NT2/D1 (cell line): Measurements from ENCODE around the gene PDAP1.
"Not testable (repeated sequence)": the region's sequence is repeated elsewhere in the genome, so short reads cannot be mapped to it uniquely, and the experiment has no call there.

Experiments used
- DNase-seq: peaks from one replicate; pipeline ENCODE4 v3.0.0-alpha.2; 2011; ENCODE audit warnings: low read depth, low spot score
- H3K27me3 ChIP-seq: 2 replicates; pipeline ENCODE4 v1.6.0; 2011; ENCODE audit warnings: mild to moderate bottlenecking; ENCODE audit not compliant: insufficient read length, insufficient read depth
- H3K36me3 ChIP-seq: 2 replicates; pipeline ENCODE4 v1.6.1; 2011; ENCODE audit warnings: mild to moderate bottlenecking, low read length, mixed read lengths; ENCODE audit not compliant: insufficient read depth, insufficient read length
- H3K4me1 ChIP-seq: 2 replicates; pipeline ENCODE4 v1.5.1; 2011; ENCODE audit not compliant: insufficient read depth, insufficient read length
- H3K4me3 ChIP-seq: 2 replicates; pipeline ENCODE4 v1.5.1; 2011; ENCODE audit warnings: low read depth; ENCODE audit not compliant: insufficient read length
- H3K9ac ChIP-seq: 2 replicates; pipeline ENCODE4 v1.6.0; 2011; ENCODE audit warnings: low read depth; ENCODE audit not compliant: insufficient read length
- H3K9me3 ChIP-seq: 2 replicates; pipeline ENCODE4 v1.5.1; 2011; ENCODE audit warnings: mild to moderate bottlenecking, low read length; ENCODE audit not compliant: insufficient read depth
- SUZ12 ChIP-seq: IDR thresholded peaks from 2 replicates; pipeline ENCODE4 v1.6.1; 2011; ENCODE audit not compliant: insufficient read length, insufficient read depth; ENCODE audit errors: extremely low read depth
- YY1 ChIP-seq: IDR thresholded peaks from 2 replicates; pipeline ENCODE4 v1.6.1; 2011; ENCODE audit not compliant: insufficient read length, insufficient read depth
- ZNF274 ChIP-seq: IDR thresholded peaks from 2 replicates; pipeline ENCODE4 v1.6.1; 2011; ENCODE audit warnings: mild to moderate bottlenecking, low read depth, low read length

Gene PDAP1

DNA sequence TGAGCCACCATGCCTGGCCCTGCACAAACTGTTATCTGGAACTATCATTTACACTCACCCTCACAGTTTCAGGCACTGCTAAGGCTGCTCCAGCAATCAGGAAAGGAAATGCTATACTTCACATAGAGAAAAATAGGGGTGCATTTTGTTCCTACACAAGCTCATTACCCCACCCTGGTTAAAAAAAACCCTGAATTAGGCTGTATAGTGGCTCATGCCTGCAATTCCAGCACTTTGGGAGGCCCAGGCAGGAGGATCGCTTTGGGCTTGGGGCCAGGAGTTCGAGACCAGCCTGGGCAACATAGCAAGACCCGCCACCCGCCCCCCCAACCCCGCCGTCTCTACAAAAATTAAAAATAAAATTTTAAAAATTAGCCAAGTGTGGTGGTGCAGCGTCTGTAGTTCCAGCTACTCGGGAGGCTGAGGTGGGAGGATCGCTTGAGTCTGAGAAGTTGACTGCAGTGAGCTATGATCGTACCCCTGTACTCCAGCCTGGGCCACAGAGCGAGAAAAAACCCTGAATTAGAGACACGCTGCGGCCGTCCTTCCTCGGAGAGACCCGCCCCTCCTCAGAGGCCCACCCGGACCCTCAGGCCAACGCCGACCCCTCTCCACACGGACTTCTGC, 29.7 kb upstream of the PDAP1 start:
- TF ChIP-seq SUZ12 (no peak), ZNF274 (no peak), YY1 (no peak)
- peak overlapping the region; percentile 90 for H3K9ac ChIP-seq
- H3K36me3 ChIP-seq: peaks cover 48% of the 10 kb centered on the region
- H3K27me3 ChIP-seq: no peaks in the 10 kb centered on the region
- H3K9me3 ChIP-seq: no peaks in the 10 kb centered on the region
- peaks cover 5% of the 10 kb centered on the region for H3K4me1 ChIP-seq
- H3K4me3 ChIP-seq: peak overlapping the region; percentile 86
- DNase-seq: no peak

DNA sequence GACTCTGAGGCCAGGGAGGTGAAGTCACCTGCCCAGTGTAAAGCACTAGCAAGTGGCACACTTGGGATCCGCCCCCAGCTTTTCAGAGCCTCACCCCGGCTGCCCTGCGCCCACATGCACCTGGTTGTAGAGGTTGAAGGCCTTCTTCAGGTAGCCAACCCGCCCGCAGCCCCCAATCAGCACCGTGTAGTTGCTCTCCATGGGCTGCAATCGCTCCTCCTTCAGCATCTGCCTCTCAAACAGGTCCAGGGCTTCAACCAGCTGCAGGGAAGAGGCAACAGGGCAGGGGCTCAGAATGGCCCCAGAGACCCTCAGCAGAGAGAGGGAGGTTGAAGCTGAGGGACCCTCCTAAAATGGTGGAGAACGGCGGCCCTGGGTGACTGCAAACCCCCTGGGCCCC, 24.8 kb upstream of the PDAP1 start:
- no peak for DNase-seq
- H3K36me3 ChIP-seq: peaks cover 67% of the 10 kb centered on the region
- H3K4me1 ChIP-seq: no peaks in the 10 kb centered on the region
- H3K4me3 ChIP-seq: no peak overlapping the region
- no peak overlapping the region for H3K9ac ChIP-seq
- H3K9me3 ChIP-seq: no peaks in the 10 kb centered on the region
- H3K27me3 ChIP-seq: no peaks in the 10 kb centered on the region
- no peak for TF ChIP-seq ZNF274
- TF ChIP-seq YY1: no peak
- no peak for TF ChIP-seq SUZ12

DNA sequence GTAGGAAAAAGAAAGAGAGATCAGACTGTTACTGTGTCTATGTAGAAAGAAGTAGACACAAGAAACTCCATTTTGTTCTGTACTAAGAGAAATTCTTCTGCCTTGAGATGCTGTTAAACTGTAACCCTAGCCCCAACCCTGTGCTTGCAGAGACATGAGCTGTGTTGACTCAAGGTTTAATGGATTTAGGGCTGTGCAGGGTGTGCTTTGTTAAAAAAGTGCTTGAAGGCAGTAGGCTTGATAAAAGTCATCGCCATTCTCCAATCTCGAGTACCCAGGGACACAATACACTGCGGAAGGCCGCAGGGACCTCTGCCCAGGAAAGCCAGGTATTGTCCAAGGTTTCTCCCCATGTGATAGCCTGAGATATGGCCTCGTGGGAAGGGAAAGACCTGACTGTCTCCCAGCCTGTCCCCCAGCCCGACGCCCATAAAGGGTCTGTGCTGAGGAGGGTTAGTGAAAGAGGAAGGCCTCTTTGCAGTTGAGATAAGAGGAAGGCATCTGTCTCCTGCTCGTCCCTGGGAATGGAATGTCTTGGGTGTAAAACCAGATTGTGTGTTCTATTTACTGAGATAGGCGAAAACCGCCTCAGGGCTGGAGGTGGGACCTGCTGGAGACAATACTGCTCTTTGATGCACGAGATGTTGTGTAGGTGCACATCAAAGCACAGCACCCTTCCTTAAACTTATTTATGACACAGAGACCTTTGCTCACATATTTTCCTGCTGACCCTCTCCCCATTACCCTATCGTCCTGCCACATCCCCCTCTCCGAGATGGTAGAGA, 23.6 kb upstream of the PDAP1 start:
- not testable (repeated sequence) for H3K9me3 ChIP-seq, H3K4me3 ChIP-seq, DNase-seq, H3K4me1 ChIP-seq, H3K27me3 ChIP-seq, H3K9ac ChIP-seq
- peaks cover 67% of the 10 kb centered on the region for H3K36me3 ChIP-seq

DNA sequence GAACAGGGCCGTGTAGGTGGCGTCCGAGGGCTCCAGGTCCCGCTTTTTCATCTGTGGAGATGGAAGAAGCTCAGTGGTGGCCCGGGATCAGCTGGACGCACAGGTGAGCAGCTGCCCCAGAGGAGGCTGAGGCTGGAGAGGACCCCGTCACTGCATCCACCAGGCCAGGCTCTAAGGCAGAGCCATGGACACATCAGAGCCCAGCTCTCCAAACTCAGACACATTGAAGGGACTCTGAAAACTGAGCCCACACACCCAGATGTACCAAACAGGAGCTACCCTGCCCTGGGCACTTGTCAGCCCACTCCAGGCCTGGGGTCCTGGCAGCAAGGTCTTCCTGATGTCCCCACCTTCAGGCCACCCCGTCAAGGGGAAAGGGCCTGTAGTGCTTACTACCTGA, 21.4 kb upstream of the PDAP1 start:
- Histone ChIP-seq H3K4me1 (no peaks in the 10 kb centered on the region), H3K9me3 (no peaks in the 10 kb centered on the region), H3K36me3 (peaks cover 62% of the 10 kb centered on the region), H3K9ac (no peak overlapping the region), H3K27me3 (no peaks in the 10 kb centered on the region), H3K4me3 (no peak overlapping the region)
- no peak for TF ChIP-seq ZNF274
- no peak for TF ChIP-seq SUZ12
- TF ChIP-seq YY1: no peak
- DNase-seq: no peak

DNA sequence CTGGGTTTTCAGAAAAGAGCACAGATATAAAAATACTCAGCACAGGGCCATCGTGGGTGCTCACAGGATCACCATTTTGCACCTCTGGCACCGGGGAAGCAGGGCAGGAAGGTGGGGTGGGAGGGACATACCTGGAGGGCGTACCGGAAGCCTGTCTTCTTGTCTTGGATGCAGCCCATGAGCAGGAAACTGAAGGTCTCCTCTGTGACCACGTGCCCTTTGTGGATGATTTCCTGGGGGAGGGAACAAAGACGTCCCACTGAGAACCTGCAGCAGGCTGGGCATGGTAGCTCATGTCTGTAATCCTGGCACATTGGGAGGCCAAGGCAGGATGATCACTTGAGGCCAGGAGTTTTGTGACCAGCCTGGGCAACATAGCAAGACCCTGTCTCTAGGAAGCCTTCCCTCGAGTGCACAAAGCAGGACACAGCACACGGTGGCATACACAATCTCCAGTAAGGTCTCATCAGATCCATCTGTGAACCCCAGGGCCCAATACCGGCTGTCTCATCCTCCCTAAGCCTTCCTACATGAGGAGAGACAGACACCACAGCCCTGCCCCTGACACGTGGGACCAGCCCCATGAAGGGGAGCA, 20.7 kb upstream of the PDAP1 start:
- TF ChIP-seq ZNF274 (no peak), YY1 (no peak)
- no peak overlapping the region for H3K4me3 ChIP-seq
- no peaks in the 10 kb centered on the region for H3K9me3 ChIP-seq
- no peaks in the 10 kb centered on the region for H3K4me1 ChIP-seq
- peaks cover 63% of the 10 kb centered on the region for H3K36me3 ChIP-seq
- no peaks in the 10 kb centered on the region for H3K27me3 ChIP-seq
- no peak for DNase-seq
- H3K9ac ChIP-seq: no peak overlapping the region

DNA sequence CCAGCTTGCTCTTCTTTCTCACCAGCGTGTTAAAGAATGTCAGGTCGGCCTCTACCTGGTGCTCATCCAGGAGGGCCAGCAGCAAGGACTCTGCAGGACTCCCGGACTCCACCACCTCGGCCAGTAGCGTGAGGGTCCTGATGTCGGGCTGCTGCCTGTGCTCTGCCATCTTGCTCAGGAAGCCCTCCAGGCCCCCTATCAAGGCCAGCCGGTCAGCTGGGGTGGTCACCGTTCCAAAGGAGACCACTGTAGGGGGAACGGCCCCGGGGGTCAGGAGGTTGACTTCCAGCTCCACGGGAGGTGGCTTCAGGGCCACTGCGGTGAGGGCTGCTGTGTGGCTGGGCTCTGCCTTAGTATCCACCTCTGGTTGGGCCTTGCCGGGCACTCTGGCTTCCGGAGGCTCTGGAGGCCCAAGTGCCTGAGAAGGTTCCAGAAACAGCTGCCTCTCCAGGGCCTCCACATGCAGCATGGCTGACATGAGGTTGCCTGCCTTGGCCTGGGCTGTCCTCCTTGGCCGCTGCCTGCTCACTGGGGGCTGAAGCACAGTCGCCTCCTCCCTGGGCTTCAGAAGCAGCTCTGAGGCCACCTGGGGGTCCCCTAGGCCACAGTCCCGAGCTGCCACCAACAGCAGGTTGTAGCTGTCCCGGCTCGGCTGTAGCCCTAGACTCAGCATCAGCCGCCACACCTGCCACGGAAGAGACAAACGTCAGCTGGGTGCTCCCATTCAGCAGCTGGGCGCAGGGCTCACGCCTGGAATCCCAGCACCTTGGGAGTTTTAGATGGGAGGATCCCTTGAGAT, 16.7 kb upstream of the PDAP1 start:
- H3K9me3 ChIP-seq: no peaks in the 10 kb centered on the region
- no peak for DNase-seq
- peaks cover 70% of the 10 kb centered on the region for H3K36me3 ChIP-seq
- no peaks in the 10 kb centered on the region for H3K4me1 ChIP-seq
- H3K27me3 ChIP-seq: no peaks in the 10 kb centered on the region
- TF ChIP-seq SUZ12 (no peak), ZNF274 (no peak), YY1 (no peak)
- H3K4me3 ChIP-seq: no peak overlapping the region
- H3K9ac ChIP-seq: no peak overlapping the region

DNA sequence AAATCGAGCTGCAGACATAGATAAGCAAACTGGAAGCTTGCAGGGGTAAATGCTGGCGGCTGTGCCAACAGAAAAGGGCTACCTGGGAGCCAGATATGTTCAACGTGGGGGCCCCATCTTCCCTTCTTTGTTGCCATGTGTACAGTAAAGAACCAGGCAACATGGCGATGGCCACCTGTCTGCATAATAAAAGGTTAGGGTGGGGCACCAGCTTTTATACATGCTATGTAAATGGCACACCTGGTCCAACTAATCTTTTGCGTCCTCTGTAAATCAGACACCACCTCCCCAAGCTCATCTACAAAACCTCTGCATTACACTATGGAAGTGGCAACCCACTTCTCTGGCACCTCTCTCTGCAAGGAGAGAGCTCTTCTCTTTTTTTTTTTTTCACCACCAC, 14.2 kb upstream of the PDAP1 start:
- no peak for TF ChIP-seq SUZ12
- no peak for TF ChIP-seq ZNF274
- no peak for TF ChIP-seq YY1

More for the DNA sequence above, 14.2 kb upstream of the PDAP1 start:
- Histone ChIP-seq H3K9me3 (no peaks in the 10 kb centered on the region), H3K4me3 (no peak overlapping the region), H3K36me3 (peaks cover 76% of the 10 kb centered on the region), H3K27me3 (no peaks in the 10 kb centered on the region), H3K4me1 (peaks cover 2% of the 10 kb centered on the region), H3K9ac (no peak overlapping the region)
- DNase-seq: no peak
